Measurements from ENCODE around the gene FCAR.

GRCh38 chr19:54871696-54872095 is 2.3 kb upstream of the FCAR start:
- TF ChIP-seq CTCF (IDR thresholded peaks at IDR 0.05; ENCODE audit: low read depth, low read length) = no peak
- no peak for TF ChIP-seq EZH2phosphoT487 (IDR thresholded peaks at IDR 0.05; ENCODE audit: low read depth)

Measured in OCI-LY3 (cell line).